CD14-positive monocyte (primary cell): ENCODE measurements around the gene IQUB. TPM values are rescaled to one million over a fixed set of nuclear protein-coding genes. Genes with fewer than 3 reads are reported as not detected.

Experiments used
- DNase-seq, 3 donors: peaks; one replicate each; pipeline ENCODE4 v3.0.0-alpha.2; 2011 to 2022
- H2AFZ ChIP-seq: 2 replicates; pipeline ENCODE4 v1.6.0; 2012; ENCODE audit warnings: mild to moderate bottlenecking, low read depth, low read length, inconsistent platforms; ENCODE audit not compliant: insufficient read depth, poor library complexity, severe bottlenecking
- H3K27ac ChIP-seq, 2 donors: 1 replicate in 1 of 2; 2 replicates in 1 of 2; pipeline ENCODE4 v1.5.1; 2012 to 2013; ENCODE audit warnings: low read length in 2 of 2, control low read depth in 1 of 2, inconsistent platforms in 1 of 2, low read depth in 1 of 2, mild to moderate bottlenecking in 1 of 2
- H3K27me3 ChIP-seq, 2 donors: one replicate each; pipeline versions ENCODE4 v1.6.0 to v1.6.1; 2011 to 2013; ENCODE audit warnings: low read length in 2 of 2; ENCODE audit not compliant: control insufficient read depth in 2 of 2, insufficient read depth in 2 of 2
- H3K36me3 ChIP-seq, 2 donors: replicated peaks in 1 of 2; 1 replicate in 1 of 2; 2 replicates in 1 of 2; pipeline versions ENCODE4 v1.5.1 to v1.6.1; 2012 to 2013; ENCODE audit warnings: low read length in 2 of 2, control low read depth in 1 of 2, inconsistent platforms in 1 of 2, mild to moderate bottlenecking in 1 of 2; ENCODE audit not compliant: insufficient read depth in 2 of 2, control insufficient read depth in 1 of 2
- H3K4me1 ChIP-seq, 2 donors: 1 replicate in 1 of 2; 2 replicates in 1 of 2; pipeline versions ENCODE4 v1.5.1 to v1.6.1; 2012 to 2013; ENCODE audit warnings: low read length in 2 of 2, control low read depth in 1 of 2, inconsistent platforms in 1 of 2, mild to moderate bottlenecking in 1 of 2, moderate library complexity in 1 of 2; ENCODE audit not compliant: insufficient read depth in 2 of 2, control insufficient read depth in 1 of 2
- H3K4me2 ChIP-seq: replicated peaks from 2 replicates; pipeline ENCODE3; 2012; ENCODE audit warnings: low read length, moderate library complexity, mild to moderate bottlenecking; ENCODE audit not compliant: poor library complexity, severe bottlenecking; ENCODE audit errors: extremely low read depth
- H3K4me3 ChIP-seq, 3 experiments: fragments of 200-600 bp in 1 of 3; sonication (generic) in 1 of 3; replicated peaks in 1 of 3; 1 replicate in 2 of 3; 2 replicates in 1 of 3; pipeline ENCODE4 v1.5.1; 2011 to 2013; ENCODE audit warnings: low read length in 3 of 3, mild to moderate bottlenecking in 3 of 3, control low read depth in 2 of 3, low read depth in 2 of 3, inconsistent platforms in 1 of 3, moderate library complexity in 1 of 3
- H3K79me2 ChIP-seq: 2 replicates; pipeline ENCODE4 v1.6.0; 2012; ENCODE audit warnings: mild to moderate bottlenecking, control low read depth, inconsistent platforms, low read length, moderate library complexity; ENCODE audit not compliant: insufficient read depth
- H3K9ac ChIP-seq: 2 replicates; pipeline ENCODE4 v1.6.0; 2017; ENCODE audit warnings: low read length, mild to moderate bottlenecking; ENCODE audit not compliant: insufficient read depth, poor library complexity, severe bottlenecking
- H3K9me3 ChIP-seq, 2 donors: replicated peaks in 1 of 2; 1 replicate in 1 of 2; 2 replicates in 1 of 2; pipeline versions ENCODE4 v1.5.1 to v1.6.1; 2012 to 2013; ENCODE audit warnings: low read length in 2 of 2, control low read depth in 1 of 2; ENCODE audit not compliant: control insufficient read depth in 1 of 2, insufficient read depth in 1 of 2
- H4K20me1 ChIP-seq: 2 replicates; pipeline ENCODE4 v1.6.0; 2012; ENCODE audit warnings: mild to moderate bottlenecking, low read length, control low read depth, moderate library complexity; ENCODE audit not compliant: insufficient read depth
- H3K27ac Mint-ChIP-seq, 7 donors: one replicate each; pipeline ENCODE4 v1.8.0; 2020; ENCODE audit warnings: mild to moderate bottlenecking in 7 of 7, mixed read lengths in 7 of 7, moderate library complexity in 6 of 7, inconsistent platforms in 2 of 7
- H3K27me3 Mint-ChIP-seq, 3 donors: one replicate each; pipeline ENCODE4 v1.8.0; 2021 to 2022; ENCODE audit warnings: low read depth in 3 of 3, mild to moderate bottlenecking in 3 of 3, mixed read lengths in 3 of 3, moderate library complexity in 3 of 3, inconsistent platforms in 1 of 3
- H3K36me3 Mint-ChIP-seq, 2 donors: one replicate each; pipeline ENCODE4 v1.8.0; 2020; ENCODE audit warnings: mixed read lengths in 2 of 2, inconsistent platforms in 1 of 2, mild to moderate bottlenecking in 1 of 2
- H3K4me1 Mint-ChIP-seq: one replicate; pipeline ENCODE4 v1.8.0; 2020; ENCODE audit warnings: mild to moderate bottlenecking, mixed read lengths
- H3K4me3 Mint-ChIP-seq, 2 donors: one replicate each; pipeline ENCODE4 v1.8.0; 2020; ENCODE audit warnings: mild to moderate bottlenecking in 2 of 2, mixed read lengths in 2 of 2, moderate library complexity in 1 of 2
- H3K9me3 Mint-ChIP-seq, 7 donors: one replicate each; pipeline ENCODE4 v1.8.0; 2020 to 2022; ENCODE audit warnings: mixed read lengths in 7 of 7, mild to moderate bottlenecking in 6 of 7, moderate library complexity in 6 of 7, inconsistent platforms in 2 of 7
- WGBS: methylation state at CpG from one replicate; pipeline ENCODE4 v1.1.5; 2013; ENCODE audit warnings: missing lambda C conversion rate; ENCODE audit not compliant: insufficient coverage; 5-methylcytosine and 5-hydroxymethylcytosine counted together
- intact Hi-C, 2 donors: fragments of 100-400 bp; cut with micrococcal nuclease; formaldehyde crosslinking; loops; one replicate each; pipeline versions ENCODE4 v1.15.0 to v1.15.1; 2023
- polyA plus RNA-seq, 3 donors: library from polyadenylated mRNA; depleted of rRNA in 1 of 3; unstranded in 2 of 3; stranded (reverse) in 1 of 3; fragments of 300-500 nt in 2 of 3; fragments of >200 nt in 1 of 3; fragmentation: Illumina TruSeq in 2 of 3; gene quantifications; 1 replicate in 2 of 3; 2 replicates in 1 of 3; pipeline ENCODE4 v1.2.3, GENCODE V29; 2012 to 2021
- TF ChIP-seq, protein P1 (sequence below): fragments of 200-600 bp; IDR thresholded peaks from one replicate; pipeline ENCODE4 v1.8.0; 2022; ENCODE audit warnings: antibody characterized with exemption, mild to moderate bottlenecking

Gene IQUB
- polyA plus RNA-seq, 3 donors, result 0.07 TPM; not detected in 2

DNA sequence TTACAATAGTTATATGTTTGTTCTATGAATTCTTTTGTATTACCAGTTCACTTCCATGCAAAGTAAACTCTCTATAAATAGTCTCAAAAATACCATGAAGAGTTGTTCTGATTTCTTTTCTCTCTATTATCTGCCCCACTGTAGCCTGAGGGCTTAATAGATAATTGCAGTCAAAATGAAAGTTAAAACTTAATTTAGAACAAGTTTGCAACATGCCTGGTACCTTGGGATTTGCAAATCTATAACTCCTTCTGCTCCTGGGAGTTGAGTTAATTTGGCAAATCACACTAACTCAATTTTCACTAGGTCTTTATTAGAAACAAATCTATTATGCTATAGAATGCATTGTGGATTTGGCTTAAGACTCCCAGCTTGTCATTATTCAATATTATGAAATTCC is 45.0 kb upstream of the IQUB start:
- TF ChIP-seq, protein P1, sequence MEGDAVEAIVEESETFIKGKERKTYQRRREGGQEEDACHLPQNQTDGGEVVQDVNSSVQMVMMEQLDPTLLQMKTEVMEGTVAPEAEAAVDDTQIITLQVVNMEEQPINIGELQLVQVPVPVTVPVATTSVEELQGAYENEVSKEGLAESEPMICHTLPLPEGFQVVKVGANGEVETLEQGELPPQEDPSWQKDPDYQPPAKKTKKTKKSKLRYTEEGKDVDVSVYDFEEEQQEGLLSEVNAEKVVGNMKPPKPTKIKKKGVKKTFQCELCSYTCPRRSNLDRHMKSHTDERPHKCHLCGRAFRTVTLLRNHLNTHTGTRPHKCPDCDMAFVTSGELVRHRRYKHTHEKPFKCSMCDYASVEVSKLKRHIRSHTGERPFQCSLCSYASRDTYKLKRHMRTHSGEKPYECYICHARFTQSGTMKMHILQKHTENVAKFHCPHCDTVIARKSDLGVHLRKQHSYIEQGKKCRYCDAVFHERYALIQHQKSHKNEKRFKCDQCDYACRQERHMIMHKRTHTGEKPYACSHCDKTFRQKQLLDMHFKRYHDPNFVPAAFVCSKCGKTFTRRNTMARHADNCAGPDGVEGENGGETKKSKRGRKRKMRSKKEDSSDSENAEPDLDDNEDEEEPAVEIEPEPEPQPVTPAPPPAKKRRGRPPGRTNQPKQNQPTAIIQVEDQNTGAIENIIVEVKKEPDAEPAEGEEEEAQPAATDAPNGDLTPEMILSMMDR, result no peak
- Histone ChIP-seq H3K4me3 (no peak overlapping the region), H3K9me3 (no peaks in the 10 kb centered on the region), H3K36me3 (no peaks in the 10 kb centered on the region), H3K4me2 (no peak overlapping the region), H3K9ac (no peak overlapping the region), H3K27me3 (no peaks in the 10 kb centered on the region), H3K27ac (no peak overlapping the region), H3K4me1 (no peaks in the 10 kb centered on the region), H2AFZ (no peak overlapping the region), H3K79me2 (no peaks in the 10 kb centered on the region), H4K20me1 (no peaks in the 10 kb centered on the region)
- intact Hi-C loops, result no loop called here
- Mint-ChIP-seq H3K4me3 (no peak overlapping the region), H3K4me1 (no peaks in the 10 kb centered on the region), H3K9me3 (no peaks in the 10 kb centered on the region), H3K27me3 (peaks cover 2 to 13% (median 3%) of the 10 kb centered on the region in 3 donors), H3K36me3 (no peaks in the 10 kb centered on the region), H3K27ac (no peak overlapping the region)
- DNase-seq, result no peak

DNA sequence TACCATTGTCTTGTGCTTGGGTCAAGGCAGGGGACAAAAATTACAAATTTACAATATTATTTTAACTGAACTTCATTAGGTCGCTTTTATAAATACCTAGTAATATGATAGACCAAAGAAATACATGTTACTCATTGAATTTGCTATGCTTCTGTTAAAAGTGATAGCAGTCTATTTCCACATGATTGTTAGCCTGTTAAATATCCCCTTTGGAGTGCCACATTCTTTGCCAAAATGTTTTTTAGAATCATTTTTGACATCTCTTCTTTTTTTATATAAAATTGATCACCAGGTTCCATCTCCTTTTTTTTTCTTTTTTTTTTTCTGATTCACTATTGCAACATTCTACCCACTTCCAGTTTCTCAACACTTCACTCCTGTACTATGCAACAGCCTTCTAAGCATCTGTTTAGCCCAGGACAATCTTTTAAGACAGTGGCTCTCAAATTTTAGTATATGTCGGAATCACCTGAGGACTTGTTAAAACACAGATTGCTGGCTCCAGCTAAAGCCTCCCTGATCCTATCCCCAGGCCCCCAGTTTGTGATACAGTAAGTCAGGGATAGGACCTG is 39.6 kb upstream of the IQUB start:
- Histone ChIP-seq H3K4me2 (no peak overlapping the region), H4K20me1 (no peaks in the 10 kb centered on the region), H3K27ac (no peak overlapping the region), H3K4me3 (no peak overlapping the region), H3K27me3 (peaks cover 0 to 2% of the 10 kb centered on the region in 2 donors), H2AFZ (no peak overlapping the region), H3K9me3 (no peaks in the 10 kb centered on the region), H3K36me3 (no peaks in the 10 kb centered on the region), H3K4me1 (no peaks in the 10 kb centered on the region), H3K79me2 (no peaks in the 10 kb centered on the region), H3K9ac (no peak overlapping the region)
- peaks cover 11% of the 10 kb centered on the region for H3K4me1 Mint-ChIP-seq
- no peak overlapping the region for H3K4me3 Mint-ChIP-seq
- intact Hi-C loops, result no loop called here
- H3K36me3 Mint-ChIP-seq, result no peaks in the 10 kb centered on the region
- H3K9me3 Mint-ChIP-seq, result no peaks in the 10 kb centered on the region
- H3K27me3 Mint-ChIP-seq, result peaks cover 3 to 5% (median 4%) of the 10 kb centered on the region in 3 donors
- TF ChIP-seq, protein P1, result no peak
- WGBS, result 100% methylated on average over 1 of the region's 2 CpGs
- no peak overlapping the region for H3K27ac Mint-ChIP-seq
- no peak for DNase-seq
